ENCODE measurements around the gene TMC5.

TMC5 gene

DNA sequence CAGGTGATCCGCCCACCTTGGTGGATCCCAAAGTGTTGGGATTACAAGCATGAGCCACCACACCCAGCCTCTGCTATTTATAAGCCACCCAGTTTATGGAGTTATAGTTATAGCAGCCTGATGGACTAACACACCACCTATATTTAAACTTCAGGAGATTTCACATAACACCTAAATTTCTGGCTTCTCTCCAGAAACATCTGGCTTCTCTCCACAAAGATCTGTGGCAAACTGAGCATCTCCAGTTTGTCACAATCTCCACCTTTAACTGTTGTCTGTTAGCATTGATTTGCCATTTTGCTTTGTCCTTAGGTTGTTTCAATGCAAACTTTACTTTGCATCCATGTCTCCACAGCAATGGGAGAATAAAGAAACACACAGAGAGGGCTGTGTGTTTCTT is 64.6 kb downstream of the TMC5 start:
- Histone ChIP-seq H3K27ac (no peak overlapping the region), H3K9me3 (ENCODE audit: low read depth, low read length) (no peaks in the 10 kb centered on the region), H3K36me3 (ENCODE audit: insufficient read depth, low read length) (no peaks in the 10 kb centered on the region), H3K4me3 (no peak overlapping the region), H3K9ac (ENCODE audit: insufficient read length) (no peak overlapping the region)
- TF ChIP-seq EZH2 (IDR thresholded peaks at IDR 0.05) (no peak), FOXP2 (optimal IDR thresholded peaks at IDR 0.05; ENCODE audit: control extremely low read depth, extremely low read length, insufficient read depth) (no peak)
- DNase-seq (ENCODE audit: low read depth, low spot score) = no peak

DNA sequence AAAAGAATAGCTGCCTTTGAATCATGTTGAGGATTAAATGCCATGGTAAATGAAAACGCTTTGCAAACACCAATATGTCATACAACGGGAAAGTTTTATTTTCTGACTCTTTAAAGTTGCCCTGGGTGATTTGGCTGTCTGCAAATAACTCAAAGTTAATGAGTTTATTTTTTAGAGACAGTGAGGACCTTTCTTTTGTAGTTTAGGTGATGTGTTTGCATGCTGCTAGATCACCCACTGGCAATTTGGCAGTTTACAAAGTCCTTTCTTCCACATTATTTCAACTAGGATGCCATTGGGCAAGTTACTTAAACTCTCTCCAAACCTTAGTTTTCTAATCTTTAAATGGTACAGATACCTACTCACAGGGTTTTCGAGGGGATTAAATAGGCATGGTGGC is 66.4 kb downstream of the TMC5 start:
- DNase-seq (ENCODE audit: low read depth, low spot score) = no peak
- no peaks in the 10 kb centered on the region for H3K9me3 ChIP-seq (ENCODE audit: low read depth, low read length)
- no peak for TF ChIP-seq EZH2 (IDR thresholded peaks at IDR 0.05)
- TF ChIP-seq POLR2AphosphoS5 (IDR thresholded peaks at IDR 0.05; ENCODE audit: borderline replicate concordance, low read depth, low read length) = no peak
- no peak for TF ChIP-seq FOXP2 (optimal IDR thresholded peaks at IDR 0.05; ENCODE audit: control extremely low read depth, extremely low read length, insufficient read depth)
- H3K36me3 ChIP-seq (ENCODE audit: insufficient read depth, low read length) = no peaks in the 10 kb centered on the region
- no peak overlapping the region for H3K9ac ChIP-seq (ENCODE audit: insufficient read length)
- no peak overlapping the region for H3K27ac ChIP-seq
- no peak overlapping the region for H3K4me3 ChIP-seq

DNA sequence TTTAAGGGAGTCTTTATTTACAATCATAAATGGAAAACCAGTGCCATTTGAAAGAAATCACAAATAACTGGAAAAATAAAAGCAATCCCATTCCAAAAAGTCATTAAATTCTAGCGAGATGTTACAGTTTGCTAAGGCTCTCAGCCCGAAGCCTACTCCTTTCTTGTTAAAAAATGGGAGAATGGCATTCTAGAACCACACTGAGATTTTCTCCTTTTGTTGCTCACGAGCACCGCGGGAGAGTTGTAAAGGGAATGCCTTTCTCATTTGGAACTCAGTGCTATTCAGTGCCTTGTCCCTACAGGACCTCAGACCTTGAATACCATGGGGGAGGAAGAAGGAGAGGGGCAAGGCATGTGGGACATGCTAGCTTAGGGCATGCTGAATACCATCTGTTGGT is 67.9 kb downstream of the TMC5 start:
- Histone ChIP-seq H3K36me3 (ENCODE audit: insufficient read depth, low read length) (no peaks in the 10 kb centered on the region), H3K4me3 (no peak overlapping the region), H3K27ac (no peak overlapping the region), H3K9me3 (ENCODE audit: low read depth, low read length) (no peaks in the 10 kb centered on the region), H3K9ac (ENCODE audit: insufficient read length) (no peak overlapping the region)
- no peak for DNase-seq (ENCODE audit: low read depth, low spot score)
- no peak for TF ChIP-seq FOXP2 (optimal IDR thresholded peaks at IDR 0.05; ENCODE audit: control extremely low read depth, extremely low read length, insufficient read depth)
- no peak for TF ChIP-seq POLR2AphosphoS5 (IDR thresholded peaks at IDR 0.05; ENCODE audit: borderline replicate concordance, low read depth, low read length)
- no peak for TF ChIP-seq EZH2 (IDR thresholded peaks at IDR 0.05)

DNA sequence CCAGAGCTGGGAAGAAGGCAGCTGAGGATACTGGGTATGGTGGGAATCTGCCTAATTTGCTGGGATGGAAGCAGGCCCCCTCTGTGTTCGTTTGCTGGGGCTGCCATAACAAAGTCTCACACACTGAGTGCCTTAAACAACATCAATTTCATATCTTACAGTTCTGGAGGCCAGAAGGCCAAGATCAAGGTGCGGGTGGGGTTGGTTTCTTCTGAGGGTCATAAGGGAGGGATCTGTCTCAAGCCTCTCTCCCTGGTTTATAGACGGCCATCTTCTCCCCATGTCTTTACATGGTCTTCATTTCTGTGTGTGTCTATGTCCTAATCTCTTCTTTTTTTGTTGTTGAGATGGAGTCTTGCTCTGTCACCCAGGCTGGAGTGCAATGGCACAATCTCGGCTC is 68.4 kb downstream of the TMC5 start:
- Histone ChIP-seq H3K36me3 (ENCODE audit: insufficient read depth, low read length) (no peaks in the 10 kb centered on the region), H3K27ac (no peak overlapping the region), H3K9ac (ENCODE audit: insufficient read length) (no peak overlapping the region), H3K4me3 (no peak overlapping the region), H3K9me3 (ENCODE audit: low read depth, low read length) (no peaks in the 10 kb centered on the region)
- no peak for TF ChIP-seq FOXP2 (optimal IDR thresholded peaks at IDR 0.05; ENCODE audit: control extremely low read depth, extremely low read length, insufficient read depth)
- TF ChIP-seq EZH2 (IDR thresholded peaks at IDR 0.05) = no peak
- TF ChIP-seq POLR2AphosphoS5 (IDR thresholded peaks at IDR 0.05; ENCODE audit: borderline replicate concordance, low read depth, low read length) = no peak
- DNase-seq (ENCODE audit: low read depth, low spot score) = no peak

DNA sequence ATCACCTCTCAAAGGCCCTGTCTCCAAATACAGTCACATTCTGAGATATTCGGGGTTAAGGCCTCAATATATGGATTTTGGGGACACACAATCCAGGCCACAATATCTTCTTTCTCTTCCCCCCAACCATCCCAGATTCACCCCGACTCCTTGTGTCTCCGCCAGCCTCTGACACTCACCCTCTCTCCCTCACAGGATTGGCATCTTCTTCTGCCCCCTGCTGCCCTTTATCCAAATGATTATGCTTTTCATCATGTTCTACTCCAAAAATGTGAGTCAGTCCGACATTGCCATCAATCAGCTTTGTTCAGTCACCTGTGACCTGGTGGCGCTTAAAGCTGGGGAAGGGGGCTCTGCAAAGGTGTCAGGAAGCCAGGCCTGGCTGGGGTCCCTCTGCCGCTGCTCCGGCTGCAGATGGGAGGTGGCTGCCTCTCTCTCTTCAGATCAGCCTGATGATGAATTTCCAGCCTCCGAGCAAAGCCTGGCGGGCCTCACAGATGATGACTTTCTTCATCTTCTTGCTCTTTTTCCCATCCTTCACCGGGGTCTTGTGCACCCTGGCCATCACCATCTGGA is 69.2 kb downstream of the TMC5 start:
- TF ChIP-seq FOXP2 (optimal IDR thresholded peaks at IDR 0.05; ENCODE audit: control extremely low read depth, extremely low read length, insufficient read depth) (no peak), EZH2 (IDR thresholded peaks at IDR 0.05) (no peak), POLR2AphosphoS5 (IDR thresholded peaks at IDR 0.05; ENCODE audit: borderline replicate concordance, low read depth, low read length) (no peak)
- H3K4me3 ChIP-seq = no peak overlapping the region
- DNase-seq (ENCODE audit: low read depth, low spot score) = no peak
- no peak overlapping the region for H3K27ac ChIP-seq
- H3K36me3 ChIP-seq (ENCODE audit: insufficient read depth, low read length) = no peaks in the 10 kb centered on the region
- no peaks in the 10 kb centered on the region for H3K9me3 ChIP-seq (ENCODE audit: low read depth, low read length)
- no peak overlapping the region for H3K9ac ChIP-seq (ENCODE audit: insufficient read length)

DNA sequence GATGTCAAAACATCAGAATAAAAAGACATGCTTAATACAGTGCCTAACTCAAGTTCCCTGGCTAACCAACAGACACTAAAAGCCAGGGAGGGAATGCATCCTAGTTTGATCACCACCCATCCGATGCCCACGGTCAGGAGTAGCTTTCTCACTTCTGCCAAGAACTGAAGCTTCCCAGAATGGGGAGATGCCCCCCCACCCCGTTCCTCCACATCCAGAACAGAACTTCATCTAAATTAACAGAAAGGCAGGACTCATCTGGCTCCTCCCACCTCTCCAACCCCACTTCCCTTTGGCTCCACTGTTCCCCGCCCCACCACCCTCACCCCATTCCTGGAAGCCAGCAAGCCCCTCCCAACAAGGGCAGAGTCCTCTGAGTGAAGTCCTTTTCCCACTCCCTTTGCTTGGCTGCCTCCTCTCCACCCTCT is 70.5 kb downstream of the TMC5 start:
- H3K9ac ChIP-seq (ENCODE audit: insufficient read length) = no peak overlapping the region
- DNase-seq (ENCODE audit: low read depth, low spot score) = no peak
- no peaks in the 10 kb centered on the region for H3K9me3 ChIP-seq (ENCODE audit: low read depth, low read length)
- H3K27ac ChIP-seq = no peak overlapping the region
- H3K4me3 ChIP-seq = no peak overlapping the region
- no peak for TF ChIP-seq FOXP2 (optimal IDR thresholded peaks at IDR 0.05; ENCODE audit: control extremely low read depth, extremely low read length, insufficient read depth)
- TF ChIP-seq EZH2 (IDR thresholded peaks at IDR 0.05) = no peak
- no peak for TF ChIP-seq POLR2AphosphoS5 (IDR thresholded peaks at IDR 0.05; ENCODE audit: borderline replicate concordance, low read depth, low read length)
- no peaks in the 10 kb centered on the region for H3K36me3 ChIP-seq (ENCODE audit: insufficient read depth, low read length)

DNA sequence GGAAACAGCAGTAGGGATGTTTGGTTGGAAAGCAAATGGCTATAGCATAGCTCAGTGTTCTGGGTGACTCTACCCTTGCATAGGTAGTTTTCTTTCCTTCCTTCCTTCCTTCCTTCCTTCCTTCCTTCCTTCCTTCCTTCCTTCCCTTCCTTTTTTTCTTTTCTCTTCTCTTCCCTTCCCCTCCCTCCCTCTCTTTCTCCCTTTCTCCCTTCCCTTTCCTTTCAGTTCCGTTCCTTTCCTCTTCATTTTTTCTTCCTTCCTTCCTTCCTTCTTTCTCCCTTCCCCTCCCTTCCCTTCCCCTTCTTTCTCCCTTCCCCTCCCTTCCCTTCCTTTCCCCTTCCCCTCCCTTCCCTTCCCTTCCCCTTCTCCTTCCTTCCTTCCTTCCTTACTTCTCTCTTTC is 72.9 kb downstream of the TMC5 start:
- H3K9me3 ChIP-seq (ENCODE audit: low read depth, low read length) = no peaks in the 10 kb centered on the region
- DNase-seq (ENCODE audit: low read depth, low spot score) = no peak
- no peak overlapping the region for H3K27ac ChIP-seq
- H3K36me3 ChIP-seq (ENCODE audit: insufficient read depth, low read length) = no peaks in the 10 kb centered on the region
- no peak for TF ChIP-seq POLR2AphosphoS5 (IDR thresholded peaks at IDR 0.05; ENCODE audit: borderline replicate concordance, low read depth, low read length)
- no peak for TF ChIP-seq EZH2 (IDR thresholded peaks at IDR 0.05)
- TF ChIP-seq FOXP2 (optimal IDR thresholded peaks at IDR 0.05; ENCODE audit: control extremely low read depth, extremely low read length, insufficient read depth) = no peak
- no peak overlapping the region for H3K4me3 ChIP-seq
- no peak overlapping the region for H3K9ac ChIP-seq (ENCODE audit: insufficient read length)

DNA sequence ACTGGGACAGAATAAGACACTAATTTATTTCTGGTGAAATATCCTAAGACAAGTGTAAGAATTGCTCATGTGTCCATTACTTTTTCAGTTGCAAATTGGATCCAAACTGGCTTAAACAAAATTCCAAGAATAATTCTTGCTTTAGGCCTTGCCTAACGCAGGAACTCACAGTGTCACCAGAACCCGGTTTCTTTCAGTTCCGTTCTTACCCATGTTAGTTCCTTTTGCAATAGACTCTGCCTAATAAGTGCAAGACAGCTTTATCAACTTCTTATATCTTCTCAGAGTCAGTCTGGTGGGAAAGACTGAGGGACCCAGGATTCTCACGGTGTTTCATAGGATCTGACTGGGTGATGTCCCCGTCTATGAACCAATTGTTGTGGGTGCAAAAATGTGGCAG is 79.5 kb downstream of the TMC5 start:
- TF ChIP-seq EZH2 (IDR thresholded peaks at IDR 0.05) = no peak
- TF ChIP-seq POLR2AphosphoS5 (IDR thresholded peaks at IDR 0.05; ENCODE audit: borderline replicate concordance, low read depth, low read length) = no peak
- no peak for TF ChIP-seq FOXP2 (optimal IDR thresholded peaks at IDR 0.05; ENCODE audit: control extremely low read depth, extremely low read length, insufficient read depth)
- Histone ChIP-seq H3K4me3 (no peak overlapping the region), H3K36me3 (ENCODE audit: insufficient read depth, low read length) (peaks cover 9% of the 10 kb centered on the region; the same call in 1 of the 2 replicates), H3K27ac (no peak overlapping the region), H3K9ac (ENCODE audit: insufficient read length) (no peak overlapping the region), H3K9me3 (ENCODE audit: low read depth, low read length) (no peaks in the 10 kb centered on the region)
- no peak for DNase-seq (ENCODE audit: low read depth, low spot score)

DNA sequence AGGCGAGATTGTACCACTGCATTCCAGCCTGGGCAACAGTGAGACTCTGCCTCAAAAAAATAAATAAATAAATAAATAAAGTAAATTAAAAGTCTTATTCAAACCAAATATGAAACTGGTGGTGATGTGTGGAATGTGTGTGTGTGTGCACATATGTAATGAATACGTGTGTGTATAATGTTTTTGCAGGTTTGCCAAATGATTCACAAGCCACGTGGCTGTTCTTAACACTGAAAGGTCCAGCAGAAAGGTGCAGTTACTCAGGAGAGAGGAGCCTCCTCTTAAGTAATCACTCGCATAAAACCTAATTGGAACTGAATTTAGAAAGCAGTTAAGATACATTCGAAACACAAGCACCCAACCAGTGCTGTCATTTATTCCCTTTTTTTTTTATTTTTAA is 81.3 kb downstream of the TMC5 start:
- no peak overlapping the region for H3K27ac ChIP-seq
- H3K36me3 ChIP-seq (ENCODE audit: insufficient read depth, low read length) = peaks cover 24% of the 10 kb centered on the region; the same call in 1 of the 2 replicates
- H3K4me3 ChIP-seq = no peak overlapping the region
- TF ChIP-seq POLR2AphosphoS5 (IDR thresholded peaks at IDR 0.05; ENCODE audit: borderline replicate concordance, low read depth, low read length) (no peak), EZH2 (IDR thresholded peaks at IDR 0.05) (no peak), FOXP2 (optimal IDR thresholded peaks at IDR 0.05; ENCODE audit: control extremely low read depth, extremely low read length, insufficient read depth) (no peak)
- no peak for DNase-seq (ENCODE audit: low read depth, low spot score)
- no peak overlapping the region for H3K9ac ChIP-seq (ENCODE audit: insufficient read length)
- no peaks in the 10 kb centered on the region for H3K9me3 ChIP-seq (ENCODE audit: low read depth, low read length)
